Sigmoid colon (tissue), 7 donors: ENCODE data around the gene OGFOD1. TPM values are rescaled to one million over a fixed set of nuclear protein-coding genes. Genes with fewer than 3 reads are reported as not detected.

Experiments used
- DNase-seq: peaks from one replicate; pipeline ENCODE4 v3.0.0-alpha.2; 2019
- H3K27ac ChIP-seq, 4 donors: fragments of 200-600 bp; sonication (generic); one replicate each; pipeline ENCODE4 v1.5.1; 2016 to 2019; ENCODE audit warnings: mild to moderate bottlenecking in 1 of 4
- H3K27me3 ChIP-seq, 3 donors: fragments of 200-600 bp; sonication (generic); one replicate each; pipeline ENCODE4 v1.5.1; 2019; ENCODE audit warnings: mild to moderate bottlenecking in 1 of 3
- H3K36me3 ChIP-seq, 4 donors: fragments of 200-600 bp; sonication (generic); one replicate each; pipeline ENCODE4 v1.5.1; 2016 to 2019
- H3K4me1 ChIP-seq, 4 donors: fragments of 200-600 bp; sonication (generic); one replicate each; pipeline ENCODE4 v1.5.1; 2017 to 2019
- H3K4me3 ChIP-seq, 4 donors: fragments of 200-600 bp; sonication (generic); one replicate each; pipeline ENCODE4 v1.5.1; 2017 to 2019; ENCODE audit warnings: mild to moderate bottlenecking in 2 of 4, moderate library complexity in 1 of 4
- H3K9me3 ChIP-seq, 4 donors: fragments of 200-600 bp in 3 of 4; sonication (generic) in 3 of 4; one replicate each; pipeline versions ENCODE4 v1.5.1 to v1.6.1; 2013 to 2019
- CTCF ChIP-seq, 4 experiments: fragments of 450-650 bp in 3 of 4; fragments of 200-600 bp in 1 of 4; IDR thresholded peaks; one replicate each; pipeline ENCODE4 v1.5.1; 2016 to 2019; ENCODE audit warnings: antibody characterized with exemption in 4 of 4, mild to moderate bottlenecking in 3 of 4, moderate library complexity in 2 of 4
- EP300 ChIP-seq, 4 donors: sonication (generic); formaldehyde crosslinking; IDR thresholded peaks; one replicate each; pipeline ENCODE4 v1.6.1; 2017; ENCODE audit warnings: antibody characterized with exemption in 4 of 4
- POLR2A ChIP-seq, 2 donors: fragments of 450-650 bp; IDR thresholded peaks; one replicate each; pipeline ENCODE4 v1.6.1; 2016; ENCODE audit warnings: antibody characterized with exemption in 2 of 2, mild to moderate bottlenecking in 2 of 2, moderate library complexity in 2 of 2
- POLR2AphosphoS5 ChIP-seq, 4 donors: sonication (generic); formaldehyde crosslinking; IDR thresholded peaks; one replicate each; pipeline ENCODE4 v1.6.1; 2017; ENCODE audit warnings: antibody characterized with exemption in 4 of 4
- WGBS, 2 donors: extraction: QIAGEN DNeasy Blood & Tissue Kit; methylation state at CpG; one replicate each; pipeline ENCODE4 v1.1.7; 2013; 5-methylcytosine and 5-hydroxymethylcytosine counted together
- intact Hi-C: fragments of 100-400 bp; cut with DNase I; formaldehyde crosslinking; loops from one replicate; pipeline ENCODE4 v1.15.1; 2023
- polyA plus RNA-seq, 3 donors: library from polyadenylated mRNA; stranded (reverse); fragments of 200-250 nt; gene quantifications; one replicate each; pipeline ENCODE4 v1.2.3, GENCODE V29; 2013
- total RNA-seq, 4 donors: library from RNA; depleted of rRNA; stranded (reverse); fragments of >200 nt; gene quantifications; one replicate each; pipeline ENCODE4 v1.1.0, GENCODE V29; 2016
- donor health status: healthy with polysubstance abuse.
- donor health status: Bipolar disorder and iron deficiency.
- donor health status: healthy.

The OGFOD1 gene
- total and polyA plus RNA-seq, 7 donors: 6.6 to 34.1 (median 15.8) TPM

GRCh38 chr16:56415875-56416274, 35.5 kb upstream of the OGFOD1 start:
- no peaks in the 10 kb centered on the region for H3K9me3 ChIP-seq
- WGBS, 2 donors: 57 to 84% methylated on average over 4 of the region's 4 CpGs
- H3K36me3 ChIP-seq: peaks cover 0 to 16% (median 0%) of the 10 kb centered on the region in 4 donors
- intact Hi-C loops: no loop called here
- H3K4me3 ChIP-seq: no peak overlapping the region
- TF ChIP-seq POLR2A (IDR thresholded peaks at IDR 0.05): no peak
- no peak for TF ChIP-seq EP300 (IDR thresholded peaks at IDR 0.05)
- TF ChIP-seq POLR2AphosphoS5 (IDR thresholded peaks at IDR 0.05): no peak
- TF ChIP-seq CTCF (IDR thresholded peaks at IDR 0.05): no peak
- DNase-seq: no peak
- peaks cover 0 to 29% (median 10%) of the 10 kb centered on the region in 4 donors for H3K4me1 ChIP-seq
- H3K27ac ChIP-seq: no peak overlapping the region
- no peaks in the 10 kb centered on the region for H3K27me3 ChIP-seq

GRCh38 chr16:56417138-56417537, 34.2 kb upstream of the OGFOD1 start:
- DNase-seq: no peak
- intact Hi-C loops: no loop called here
- H3K4me1 ChIP-seq: peaks cover 0 to 37% (median 17%) of the 10 kb centered on the region in 4 donors
- H3K36me3 ChIP-seq: peaks cover 0 to 10% (median 0%) of the 10 kb centered on the region in 4 donors
- H3K4me3 ChIP-seq: no peak overlapping the region
- H3K9me3 ChIP-seq: no peaks in the 10 kb centered on the region
- H3K27me3 ChIP-seq: no peaks in the 10 kb centered on the region
- 97 to 98% methylated on average over 4 of the region's 4 CpGs for WGBS, 2 donors
- no peak for TF ChIP-seq POLR2AphosphoS5 (IDR thresholded peaks at IDR 0.05)
- TF ChIP-seq POLR2A (IDR thresholded peaks at IDR 0.05): no peak
- TF ChIP-seq EP300 (IDR thresholded peaks at IDR 0.05): no peak
- TF ChIP-seq CTCF (IDR thresholded peaks at IDR 0.05): no peak
- H3K27ac ChIP-seq: no peak overlapping the region

DNA sequence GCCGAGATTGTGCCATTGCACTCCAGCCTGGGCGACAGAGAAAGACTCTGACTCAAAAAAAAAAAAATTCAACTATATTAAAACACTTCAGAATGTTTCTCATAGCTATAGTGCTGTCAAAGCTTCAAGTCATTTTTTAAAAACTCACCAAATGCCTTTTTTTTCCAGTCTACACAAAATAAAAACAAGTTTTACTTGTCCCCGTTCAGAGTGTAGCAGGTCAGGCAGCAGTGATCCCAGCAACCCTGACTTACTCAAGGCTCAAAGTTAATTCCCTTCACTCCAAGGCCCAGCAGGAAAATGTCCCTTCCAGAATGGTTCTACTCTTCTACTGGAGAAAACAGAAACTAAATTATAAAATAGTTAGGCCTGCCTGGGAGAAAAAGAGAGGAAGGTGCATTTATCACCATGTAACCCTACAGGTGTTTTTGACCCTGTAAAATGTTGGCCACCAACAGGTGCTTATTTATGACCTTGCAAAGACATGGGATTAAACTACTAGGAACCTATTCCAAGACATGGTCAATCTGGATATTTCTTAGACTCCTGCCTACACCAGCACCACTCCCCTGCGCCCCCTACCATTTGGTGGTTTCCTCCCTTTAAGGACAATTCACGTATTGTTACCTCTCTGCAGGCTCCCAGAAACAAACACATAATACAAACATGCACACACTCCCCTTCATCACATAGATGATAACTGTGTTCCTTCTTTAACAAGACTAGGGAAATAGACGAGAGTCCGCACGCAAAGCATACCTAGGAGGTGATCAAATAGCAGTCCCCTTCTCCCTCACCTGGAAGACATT, 31.4 kb upstream of the OGFOD1 start:
- Histone ChIP-seq H3K4me1 (peaks cover 0 to 54% (median 36%) of the 10 kb centered on the region in 4 donors), H3K4me3 (no peak overlapping the region), H3K36me3 (no peaks in the 10 kb centered on the region), H3K27ac (no peak overlapping the region), H3K9me3 (no peaks in the 10 kb centered on the region), H3K27me3 (no peaks in the 10 kb centered on the region)
- intact Hi-C loops: loop anchor here (10.0 kb wide), 1 partner anchor 185 kb away; the partner anchor contains the start of gene MT2A
- 55 to 87% methylated on average over 8 of the region's 8 CpGs for WGBS, 2 donors
- DNase-seq: no peak
- TF ChIP-seq POLR2A (IDR thresholded peaks at IDR 0.05) (no peak), EP300 (IDR thresholded peaks at IDR 0.05) (no peak), POLR2AphosphoS5 (IDR thresholded peaks at IDR 0.05) (no peak), CTCF (IDR thresholded peaks at IDR 0.05) (no peak)

DNA sequence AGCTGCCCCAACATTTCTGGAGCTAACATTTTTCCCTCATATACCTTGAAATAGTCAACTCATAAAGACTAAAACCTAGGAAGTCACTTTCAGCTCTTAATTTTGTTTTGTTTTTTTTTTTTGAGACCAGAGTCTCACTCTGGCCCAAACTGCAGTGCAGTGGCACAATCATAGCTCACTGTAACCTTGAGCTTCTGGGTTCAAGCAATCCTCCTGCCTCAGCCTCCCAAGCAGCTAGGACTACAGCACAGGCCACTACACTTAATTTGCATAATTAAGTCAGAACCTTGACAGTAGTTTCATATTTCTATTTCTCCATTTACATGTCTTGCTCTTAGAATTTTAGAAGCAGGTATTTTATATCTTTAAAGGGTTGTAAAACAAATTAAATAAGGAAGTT, 30.7 kb upstream of the OGFOD1 start:
- H3K9me3 ChIP-seq: no peaks in the 10 kb centered on the region
- intact Hi-C loops: loop anchor here (10.0 kb wide), 1 partner anchor 184 kb away; the partner anchor contains the start of gene MT2A
- H3K27me3 ChIP-seq: no peaks in the 10 kb centered on the region
- peaks cover 0 to 51% (median 33%) of the 10 kb centered on the region in 4 donors for H3K4me1 ChIP-seq
- TF ChIP-seq EP300 (IDR thresholded peaks at IDR 0.05) (no peak), POLR2AphosphoS5 (IDR thresholded peaks at IDR 0.05) (no peak), POLR2A (IDR thresholded peaks at IDR 0.05) (no peak), CTCF (IDR thresholded peaks at IDR 0.05) (no peak)
- H3K4me3 ChIP-seq: no peak overlapping the region
- no peaks in the 10 kb centered on the region for H3K36me3 ChIP-seq
- no peak for DNase-seq
- H3K27ac ChIP-seq: no peak overlapping the region
